HL-60 (cell line): ENCODE measurements around the gene POLR2C.

Source experiments
- DNase-seq, 2 experiments: peaks; one replicate each; pipeline ENCODE4 v3.0.0-alpha.2; 2010 to 2020; ENCODE audit warnings: low read depth in 1 of 2, low spot score in 1 of 2
- H3K27ac ChIP-seq: fragments of 250-450 bp; sonication (Bioruptor Pico); replicated peaks from 2 replicates; pipeline ENCODE4 v1.5.1; 2020; ENCODE audit warnings: mild to moderate bottlenecking, moderate library complexity
- H3K27me3 ChIP-seq: fragments of 250-450 bp; sonication (Bioruptor Pico); 2 replicates; pipeline ENCODE4 v1.5.1; 2021; ENCODE audit warnings: mild to moderate bottlenecking, moderate library complexity; ENCODE audit not compliant: insufficient read depth, poor library complexity, severe bottlenecking
- H3K4me3 ChIP-seq: replicated peaks from 2 replicates; pipeline ENCODE4 v1.5.1; 2011; ENCODE audit warnings: mild to moderate bottlenecking, control low read depth, low read length; ENCODE audit not compliant: insufficient read depth
- CTCF ChIP-seq: IDR thresholded peaks from one replicate; pipeline ENCODE4 v1.5.1; 2011; ENCODE audit warnings: low read length, control low read depth, inconsistent platforms; ENCODE audit not compliant: insufficient read depth
- GABPA ChIP-seq: IDR thresholded peaks from 2 replicates; pipeline ENCODE4 v1.6.1; 2012; ENCODE audit warnings: low read depth
- POLR2AphosphoS5 ChIP-seq: IDR thresholded peaks from 2 replicates; pipeline ENCODE4 v1.6.1; 2012; ENCODE audit warnings: low read depth
- SPI1 ChIP-seq: IDR thresholded peaks from 2 replicates; pipeline ENCODE4 v1.6.1; 2012; ENCODE audit warnings: low read depth, mild to moderate bottlenecking, borderline replicate concordance
- long read RNA-seq: library from polyadenylated mRNA; unstranded; transcript quantifications from one replicate; pipeline ENCODE4 v2.0.0, GENCODE V29; 2020
- TF ChIP-seq, protein P1 (sequence below): IDR thresholded peaks from 2 replicates; pipeline ENCODE4 v1.6.1; 2012; ENCODE audit warnings: low read depth; ENCODE audit not compliant: insufficient replicate concordance

Gene POLR2C
- long read RNA-seq, transcript POLR2C-201 (9 exons, 2,057 nt): major isoform, 327 of 329 reads
- long read RNA-seq, partial matches to known transcripts: 1 of 329 reads
- long read RNA-seq, other reads (novel, unspliced or antisense): 0 of 329 reads

DNA sequence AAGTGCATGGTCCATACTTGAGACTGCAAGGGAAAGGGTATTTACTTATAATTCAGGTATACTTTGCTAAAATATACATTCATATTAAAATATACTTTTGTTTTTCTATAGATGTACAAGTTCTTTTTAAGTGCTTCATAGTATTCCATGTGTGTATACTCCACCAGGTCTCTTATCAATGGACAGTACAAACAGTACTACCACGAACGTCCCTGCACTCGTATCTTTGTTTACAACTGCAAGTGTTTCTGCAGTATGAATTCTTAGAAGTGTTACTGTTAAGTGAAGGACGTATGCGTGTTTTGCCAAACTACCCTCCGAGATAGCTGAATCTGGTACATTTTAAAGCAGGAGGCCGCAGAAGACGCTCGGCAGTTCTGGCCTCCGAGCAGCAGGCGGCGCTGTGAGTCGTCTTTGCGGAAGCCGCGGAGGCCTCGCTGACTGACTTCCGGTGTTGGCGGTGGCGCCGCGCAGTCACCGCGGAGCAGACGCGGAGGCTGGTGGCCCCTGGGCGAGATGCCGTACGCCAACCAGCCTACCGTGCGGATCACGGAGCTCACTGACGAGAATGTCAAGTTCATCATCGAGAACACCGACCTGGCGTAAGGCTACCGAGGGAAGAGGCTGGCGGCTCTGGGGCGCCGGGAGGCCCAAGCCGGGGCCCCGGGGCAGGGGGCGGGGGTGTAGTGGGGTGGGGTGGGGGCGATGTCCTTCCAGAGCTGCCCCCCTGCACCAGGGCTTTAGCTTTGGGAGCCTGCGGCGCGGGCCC is at the start of gene POLR2C:
Gene POLR2C (plus strand): TSS at position 471 of the 769 bp plus-strand sequence. CDS start 46 bp downstream, at position 517.
- Histone ChIP-seq H3K27me3 (no peaks in the 10 kb centered on the region), H3K4me3 (peak within 1 kb of the TSS; percentile 78), H3K27ac (peak within 1 kb of the TSS; percentile 66)
- TF ChIP-seq, protein P1, sequence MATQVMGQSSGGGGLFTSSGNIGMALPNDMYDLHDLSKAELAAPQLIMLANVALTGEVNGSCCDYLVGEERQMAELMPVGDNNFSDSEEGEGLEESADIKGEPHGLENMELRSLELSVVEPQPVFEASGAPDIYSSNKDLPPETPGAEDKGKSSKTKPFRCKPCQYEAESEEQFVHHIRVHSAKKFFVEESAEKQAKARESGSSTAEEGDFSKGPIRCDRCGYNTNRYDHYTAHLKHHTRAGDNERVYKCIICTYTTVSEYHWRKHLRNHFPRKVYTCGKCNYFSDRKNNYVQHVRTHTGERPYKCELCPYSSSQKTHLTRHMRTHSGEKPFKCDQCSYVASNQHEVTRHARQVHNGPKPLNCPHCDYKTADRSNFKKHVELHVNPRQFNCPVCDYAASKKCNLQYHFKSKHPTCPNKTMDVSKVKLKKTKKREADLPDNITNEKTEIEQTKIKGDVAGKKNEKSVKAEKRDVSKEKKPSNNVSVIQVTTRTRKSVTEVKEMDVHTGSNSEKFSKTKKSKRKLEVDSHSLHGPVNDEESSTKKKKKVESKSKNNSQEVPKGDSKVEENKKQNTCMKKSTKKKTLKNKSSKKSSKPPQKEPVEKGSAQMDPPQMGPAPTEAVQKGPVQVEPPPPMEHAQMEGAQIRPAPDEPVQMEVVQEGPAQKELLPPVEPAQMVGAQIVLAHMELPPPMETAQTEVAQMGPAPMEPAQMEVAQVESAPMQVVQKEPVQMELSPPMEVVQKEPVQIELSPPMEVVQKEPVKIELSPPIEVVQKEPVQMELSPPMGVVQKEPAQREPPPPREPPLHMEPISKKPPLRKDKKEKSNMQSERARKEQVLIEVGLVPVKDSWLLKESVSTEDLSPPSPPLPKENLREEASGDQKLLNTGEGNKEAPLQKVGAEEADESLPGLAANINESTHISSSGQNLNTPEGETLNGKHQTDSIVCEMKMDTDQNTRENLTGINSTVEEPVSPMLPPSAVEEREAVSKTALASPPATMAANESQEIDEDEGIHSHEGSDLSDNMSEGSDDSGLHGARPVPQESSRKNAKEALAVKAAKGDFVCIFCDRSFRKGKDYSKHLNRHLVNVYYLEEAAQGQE: peak; percentile 28
- peak; percentile 99 for TF ChIP-seq POLR2AphosphoS5
- peak; percentile 63; the same call in 1 of the 2 replicates for TF ChIP-seq SPI1
- peak; percentile 96 for TF ChIP-seq CTCF
- peak; percentile 96 for TF ChIP-seq GABPA
- peak; percentile 72 to 88 for DNase-seq

DNA sequence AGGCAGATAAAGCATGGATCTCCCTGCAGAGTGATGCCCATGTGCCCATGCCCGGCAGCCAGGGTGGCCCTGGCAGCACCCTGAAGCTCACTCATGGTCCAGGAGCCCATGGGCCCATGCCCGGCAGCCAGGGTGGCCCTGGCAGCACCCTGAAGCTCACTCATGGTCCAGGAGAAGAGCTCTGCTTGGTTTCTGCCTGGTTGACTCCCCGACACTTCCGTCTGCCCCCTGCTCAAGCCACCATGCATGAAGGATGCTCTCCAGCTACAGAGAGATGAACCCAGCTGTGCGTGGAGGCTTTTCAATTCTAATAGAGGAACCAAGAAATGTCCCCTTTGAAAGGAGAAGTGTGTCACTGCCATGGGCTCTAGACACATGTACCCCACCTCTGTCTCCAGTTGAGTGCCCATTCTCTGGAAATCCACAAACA is 49.2 kb upstream of the POLR2C start:
- no peak for DNase-seq
- H3K4me3 ChIP-seq: no peak overlapping the region
- H3K27ac ChIP-seq: no peak overlapping the region
- H3K27me3 ChIP-seq: no peaks in the 10 kb centered on the region
- TF ChIP-seq, protein P1: no peak
- TF ChIP-seq POLR2AphosphoS5 (no peak), SPI1 (no peak), CTCF (no peak), GABPA (no peak)

- no peak overlapping the region for H3K4me3 ChIP-seq
Observed at GRCh38 chr16:57413733-57414132, 48.7 kb upstream of the POLR2C start.

More at GRCh38 chr16:57413733-57414132, 48.7 kb upstream of the POLR2C start:
- no peak for TF ChIP-seq CTCF
- no peak for TF ChIP-seq SPI1
- TF ChIP-seq, protein P1: no peak
- no peak for TF ChIP-seq GABPA
- no peak for TF ChIP-seq POLR2AphosphoS5
- Histone ChIP-seq H3K27ac (no peak overlapping the region), H3K27me3 (no peaks in the 10 kb centered on the region)
- no peak for DNase-seq
